EL (cell line): ENCODE results near the gene STUM.

Experiments
- DNase-seq: peaks from one replicate; pipeline ENCODE4 v3.0.0-alpha.2; 2016

STUM gene

DNA sequence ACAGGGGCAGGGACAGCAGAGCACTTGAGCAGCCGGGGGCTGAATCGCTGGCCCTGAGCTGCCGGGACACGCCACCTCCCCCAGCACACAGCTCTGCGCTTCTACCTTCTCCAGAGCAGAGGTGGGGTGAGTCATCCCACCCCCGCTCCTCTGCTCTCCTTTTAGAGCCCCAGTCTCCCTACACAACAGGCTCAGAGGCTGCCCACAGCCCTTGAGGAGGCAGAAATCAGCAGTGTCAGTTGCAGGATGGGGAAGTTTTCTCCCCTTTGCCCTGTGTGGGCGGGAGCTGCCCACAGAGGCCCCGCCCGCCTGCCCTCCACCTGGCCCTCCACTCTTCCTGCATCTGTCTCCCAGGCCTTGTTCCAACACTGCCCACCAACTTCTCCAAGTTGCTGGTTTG lies 94.6 kb downstream of the STUM start:
- DNase-seq: peak; percentile 68

DNA sequence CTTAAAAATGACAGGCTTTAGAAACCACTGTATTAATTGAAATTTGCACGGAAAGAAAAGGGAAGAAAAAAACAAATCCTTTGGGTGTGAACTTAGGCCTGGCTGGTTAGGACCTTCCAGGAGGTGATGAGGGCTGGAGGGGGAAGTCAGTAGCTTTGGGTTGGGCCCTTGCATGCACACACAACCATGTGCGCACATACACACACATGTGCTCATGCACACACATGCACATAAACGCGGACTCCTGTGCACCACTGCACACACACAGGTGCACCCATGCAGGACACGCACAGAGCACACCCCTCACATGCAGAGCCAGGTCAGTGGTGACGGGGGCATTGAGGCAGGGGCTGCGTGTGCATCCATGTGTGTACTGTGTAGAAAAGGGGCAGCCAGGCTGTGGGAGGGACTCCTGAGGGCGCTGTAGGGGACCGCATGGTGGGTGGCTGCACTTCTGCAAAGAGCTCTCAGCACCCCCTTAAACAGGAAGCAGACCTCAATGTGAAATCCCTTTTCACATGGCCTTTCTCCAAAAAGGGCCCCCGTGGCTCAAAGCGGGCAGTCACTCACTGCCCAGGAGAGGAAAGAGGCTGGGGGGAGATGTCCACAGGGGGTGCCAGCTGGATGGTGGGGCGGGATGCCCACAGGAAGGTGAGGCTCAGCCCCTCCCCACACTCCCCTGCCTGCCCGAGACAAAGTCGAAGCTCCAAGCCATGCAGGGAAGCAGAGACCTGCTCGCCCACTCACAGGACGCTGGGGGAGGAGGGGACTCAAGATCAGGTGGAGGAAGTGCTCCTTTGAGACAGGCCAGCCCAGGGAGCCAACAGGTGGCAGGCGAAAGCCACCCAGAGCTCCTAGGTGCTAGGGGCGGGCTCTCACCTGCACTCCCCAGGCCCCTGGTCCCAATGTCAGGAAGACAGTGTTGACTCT lies 95.3 kb downstream of the STUM start:
- no peak for DNase-seq

DNA sequence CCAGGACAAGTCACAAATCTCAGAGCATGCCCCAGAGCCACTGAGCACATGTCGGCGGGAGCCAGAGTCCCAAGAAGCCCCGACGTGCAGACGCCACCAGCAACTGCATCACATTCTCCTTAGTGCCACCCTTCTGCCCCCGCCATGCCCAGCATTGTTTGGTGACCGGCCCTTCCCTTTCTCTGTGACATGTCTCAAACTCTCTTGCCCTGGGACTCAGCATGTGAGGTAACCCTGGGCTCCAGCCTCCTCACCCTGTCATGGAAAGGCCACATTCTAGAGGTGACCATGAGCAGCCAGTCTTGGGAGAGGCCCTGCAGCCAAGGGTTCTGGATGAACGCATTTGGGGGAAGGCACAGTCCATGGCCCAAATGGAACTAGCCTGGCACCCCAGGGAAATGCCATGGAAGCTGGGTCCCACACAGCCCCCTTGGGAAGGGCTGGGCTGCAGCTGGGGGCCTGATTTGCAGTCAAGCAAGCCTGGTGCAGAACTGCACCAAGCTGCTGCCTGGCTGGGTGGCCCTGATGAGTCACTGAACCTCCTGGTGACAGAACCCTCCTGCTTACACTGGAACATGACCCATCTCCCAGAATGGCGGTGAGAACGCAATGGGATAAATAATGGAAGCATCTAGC lies 96.1 kb downstream of the STUM start:
- DNase-seq: no peak

DNA sequence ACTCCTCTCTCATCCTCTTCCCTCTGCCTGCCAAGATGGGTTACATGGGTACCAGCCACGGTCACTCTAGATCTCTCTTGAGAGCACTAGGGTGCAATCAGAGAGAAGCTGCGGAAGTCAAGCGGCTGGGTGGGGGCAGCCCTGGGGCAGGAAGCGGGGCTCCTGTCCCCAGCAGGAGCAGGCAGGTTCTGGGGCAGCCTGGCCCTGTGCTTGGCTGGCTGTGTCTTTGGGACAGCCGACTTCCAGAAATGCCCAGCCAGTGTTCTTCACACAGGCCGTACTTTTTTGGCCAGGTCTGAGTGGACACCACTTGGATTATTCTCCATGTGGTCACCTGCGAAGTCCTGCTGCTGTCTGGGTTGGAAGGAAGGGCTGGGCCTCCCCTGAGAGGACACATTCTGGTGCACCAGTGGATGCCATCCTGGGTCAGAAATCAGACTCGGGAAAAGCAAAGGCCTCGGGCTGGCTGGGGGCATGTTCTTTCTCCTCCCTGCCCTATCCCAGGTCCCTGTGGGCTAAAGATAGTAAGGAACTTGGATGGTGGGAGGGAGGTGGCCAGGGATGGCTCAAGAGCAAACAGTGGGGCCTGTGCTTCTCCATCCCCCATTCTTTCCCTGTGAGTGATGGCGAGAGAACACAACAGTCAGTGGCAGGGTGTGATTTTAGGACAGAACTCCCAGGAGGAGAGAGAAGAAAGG lies 96.9 kb downstream of the STUM start:
- DNase-seq: no peak

DNA sequence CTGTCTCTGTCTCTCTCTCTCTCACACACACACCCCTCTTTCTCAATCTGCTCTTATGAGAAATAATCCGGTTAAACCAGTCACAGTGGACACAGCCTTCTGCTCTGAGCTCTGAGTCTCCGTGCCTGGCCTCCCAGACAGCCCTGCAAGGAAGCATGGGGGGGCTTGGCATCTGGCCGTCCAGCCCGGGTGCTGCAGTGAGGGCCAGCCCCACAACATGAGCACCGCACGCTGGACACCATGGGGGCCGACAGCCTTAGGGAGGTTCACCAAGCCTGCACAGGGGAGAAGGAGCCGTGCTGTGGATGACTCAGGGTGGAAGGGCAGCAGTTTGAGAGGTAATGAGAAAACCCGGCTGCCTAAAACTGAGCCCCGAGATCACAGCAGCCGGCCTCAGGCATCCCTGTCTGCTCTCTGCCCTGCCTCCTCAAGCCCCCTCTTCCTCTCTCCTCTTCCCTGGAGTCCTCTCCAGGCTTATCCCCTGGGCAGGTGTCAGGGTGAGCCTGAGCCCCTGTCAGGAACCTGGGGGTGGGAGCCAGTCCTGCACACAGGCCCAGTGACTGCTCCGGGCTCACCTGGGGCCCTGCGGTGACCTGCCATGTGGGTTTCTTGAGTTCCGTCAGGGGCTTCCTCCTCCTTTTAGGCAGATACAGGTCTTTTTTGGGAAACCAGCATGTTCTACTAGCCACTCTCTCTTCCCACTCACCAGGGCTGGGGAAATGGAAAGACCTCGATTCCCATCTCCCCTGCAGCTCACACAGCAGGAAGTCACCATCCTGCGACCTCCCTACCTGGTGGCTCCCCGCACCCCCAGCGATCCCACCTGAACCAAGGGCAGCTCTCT lies 97.7 kb downstream of the STUM start:
- DNase-seq: no peak

DNA sequence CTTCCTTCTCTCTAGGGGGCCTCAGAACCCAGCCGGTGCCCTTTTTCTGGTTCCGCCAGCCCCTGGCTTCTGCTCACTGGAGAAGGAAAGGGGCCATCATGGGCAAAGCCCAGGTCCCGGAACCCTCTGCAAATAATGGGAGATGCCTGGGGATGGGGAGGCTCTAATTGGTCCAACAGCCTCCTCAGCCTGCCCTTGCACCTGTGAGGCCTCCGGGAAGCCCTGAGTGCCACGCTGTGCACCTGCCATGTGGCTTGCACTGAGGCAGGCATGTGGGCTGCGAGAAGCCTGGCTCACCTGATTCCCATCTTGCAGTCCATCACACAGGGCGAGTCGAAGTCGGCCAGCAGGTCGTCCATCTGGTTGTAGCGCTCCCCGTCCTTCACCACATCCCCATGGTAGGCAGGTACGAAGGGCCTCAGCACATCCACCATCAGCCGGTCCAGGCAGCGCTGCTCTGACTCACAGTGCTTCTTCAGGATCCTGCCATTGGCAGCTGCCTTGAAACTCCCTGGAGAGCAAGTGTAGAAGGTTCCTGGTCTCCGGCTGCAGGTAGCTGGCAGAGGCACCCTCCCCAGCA lies 98.4 kb downstream of the STUM start:
- no peak for DNase-seq

DNA sequence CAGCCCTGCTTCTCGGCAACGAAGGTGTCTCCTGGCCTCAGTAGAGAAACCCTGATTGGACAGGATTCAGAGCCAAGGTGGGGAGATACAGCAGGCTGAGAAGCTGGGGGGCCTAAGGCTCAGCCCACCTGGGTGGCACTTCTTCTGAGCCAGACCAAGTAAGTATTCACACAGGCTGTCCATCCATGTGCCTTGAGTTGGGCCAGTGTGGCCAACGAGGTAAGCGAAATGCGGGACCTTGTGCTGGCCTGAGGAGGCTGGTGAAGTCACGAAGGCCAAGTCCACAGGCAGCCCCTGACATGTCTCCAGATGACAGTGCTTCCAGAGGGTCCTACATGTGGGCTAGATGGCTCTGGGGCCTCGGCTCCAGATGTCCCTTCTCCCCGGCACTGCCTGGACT lies 99.2 kb downstream of the STUM start:
- DNase-seq: no peak

DNA sequence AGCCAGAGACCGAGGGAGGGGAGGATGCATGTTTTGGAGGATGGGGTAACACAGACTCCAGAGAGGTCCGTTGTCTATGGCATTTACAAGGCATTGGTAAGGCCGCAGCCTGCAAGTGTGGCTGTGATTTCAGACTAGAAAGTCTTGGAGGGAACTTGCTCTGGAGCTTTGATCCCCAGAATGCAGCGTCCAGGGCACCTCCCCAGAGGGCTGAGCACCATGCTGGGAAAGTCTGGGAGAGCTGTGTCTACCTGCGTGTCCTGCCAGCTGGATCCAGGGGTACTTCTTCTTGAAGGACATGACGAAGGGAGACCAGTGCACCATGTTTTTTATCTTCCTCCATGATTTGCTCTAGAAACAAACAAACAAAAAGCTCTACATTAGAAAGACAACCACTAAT lies 99.9 kb downstream of the STUM start:
- DNase-seq: no peak

DNA sequence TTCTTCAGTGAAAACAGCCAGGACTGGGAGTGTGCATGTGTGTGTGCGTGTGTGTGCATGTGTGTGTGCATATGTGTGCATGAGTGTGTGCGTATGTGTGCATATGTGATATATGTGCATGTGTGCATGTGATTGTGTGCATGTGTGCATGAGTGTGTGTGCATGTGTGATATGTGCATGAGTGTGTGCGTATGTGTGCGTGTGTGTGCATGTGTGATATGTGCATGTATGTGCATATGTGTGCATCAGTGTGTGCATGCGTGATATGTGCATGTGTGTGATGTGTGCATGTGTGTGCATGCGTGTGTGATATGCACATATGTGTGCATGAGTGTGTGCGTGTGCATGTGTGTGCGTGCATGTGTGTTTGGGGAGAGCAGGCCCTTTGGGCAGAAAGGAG lies 100.7 kb downstream of the STUM start:
- DNase-seq: no peak

DNA sequence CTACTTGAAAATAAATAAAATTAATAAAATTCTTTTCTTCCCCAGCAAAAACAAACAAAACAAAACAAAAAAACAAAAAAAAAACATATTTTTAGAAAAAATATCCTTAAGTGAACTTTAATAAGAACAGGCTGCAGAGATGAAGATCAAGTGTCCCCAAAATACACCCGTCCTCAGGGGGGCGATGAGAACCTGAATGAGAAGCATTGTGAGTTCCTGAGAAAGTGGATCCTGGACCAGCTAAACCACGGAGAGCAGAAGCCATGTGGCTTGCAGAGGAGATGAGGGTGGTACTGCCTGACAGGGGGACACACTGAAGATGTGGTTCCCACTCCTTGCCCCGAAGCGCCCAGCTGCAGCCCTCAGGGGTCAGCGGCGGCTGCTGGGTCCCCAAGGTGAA lies 101.2 kb downstream of the STUM start:
- DNase-seq: peak; percentile 52

DNA sequence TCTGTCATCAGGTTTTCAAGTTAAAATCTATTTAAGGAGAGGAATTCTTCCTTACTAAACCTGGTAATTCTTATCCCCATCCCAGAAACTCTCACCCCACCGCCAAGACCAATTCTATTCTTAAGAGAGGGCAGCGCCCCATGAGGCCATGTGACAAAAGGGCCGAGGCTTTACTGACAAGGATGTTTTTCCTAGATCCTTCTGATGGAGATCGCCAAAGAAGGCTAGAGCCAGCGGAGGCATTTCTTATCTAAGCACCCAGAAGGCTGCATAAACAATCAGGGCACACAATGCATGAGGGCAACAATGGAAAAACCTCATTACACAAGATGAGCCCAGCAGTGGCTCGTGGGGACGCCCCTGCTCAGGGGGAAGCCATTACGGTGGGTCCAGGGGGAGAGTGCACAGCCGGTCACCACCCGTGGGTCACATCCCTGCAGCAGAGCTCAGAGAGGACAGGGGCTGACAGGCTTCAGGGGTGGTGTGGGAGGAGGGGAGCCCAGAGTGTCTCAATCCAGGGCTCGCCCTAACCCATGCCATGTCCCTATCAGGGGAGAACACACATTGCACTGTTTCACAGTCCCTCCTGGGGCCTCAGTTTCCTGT lies 101.8 kb downstream of the STUM start:
- no peak for DNase-seq

DNA sequence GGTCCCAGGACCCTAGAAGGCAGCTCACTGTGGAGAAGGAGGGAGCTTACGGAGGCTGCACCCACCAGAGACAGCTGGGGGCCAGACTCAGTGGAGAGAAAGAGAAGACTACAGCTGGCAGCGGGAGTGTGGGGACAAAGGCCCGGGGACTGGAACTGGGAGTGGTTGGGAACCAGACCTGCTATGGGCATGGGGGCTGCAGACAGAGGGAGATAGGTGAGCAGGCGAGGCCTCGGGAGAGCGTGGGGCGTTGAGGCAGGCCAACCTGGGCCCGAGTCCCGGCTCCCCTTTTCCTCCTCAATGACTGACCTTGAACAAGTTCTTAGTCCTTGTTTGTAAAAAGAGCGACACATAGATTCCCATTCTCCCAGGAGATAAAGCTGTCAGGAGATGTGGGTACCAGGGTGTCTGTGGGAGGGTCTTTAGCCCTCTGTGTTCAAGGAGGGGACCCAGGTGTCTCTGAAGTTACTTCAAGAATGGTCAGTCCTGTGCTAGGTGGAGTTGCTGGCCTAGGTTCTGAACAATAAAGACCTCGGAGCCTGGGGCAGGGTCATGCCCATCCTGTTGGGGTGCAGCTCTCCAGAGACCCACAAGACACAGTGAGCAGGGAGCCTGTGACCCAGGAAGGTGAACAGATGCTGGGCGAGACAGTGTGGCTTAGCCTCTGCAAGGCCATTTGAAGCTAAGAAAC lies 102.6 kb downstream of the STUM start:
- DNase-seq: no peak

DNA sequence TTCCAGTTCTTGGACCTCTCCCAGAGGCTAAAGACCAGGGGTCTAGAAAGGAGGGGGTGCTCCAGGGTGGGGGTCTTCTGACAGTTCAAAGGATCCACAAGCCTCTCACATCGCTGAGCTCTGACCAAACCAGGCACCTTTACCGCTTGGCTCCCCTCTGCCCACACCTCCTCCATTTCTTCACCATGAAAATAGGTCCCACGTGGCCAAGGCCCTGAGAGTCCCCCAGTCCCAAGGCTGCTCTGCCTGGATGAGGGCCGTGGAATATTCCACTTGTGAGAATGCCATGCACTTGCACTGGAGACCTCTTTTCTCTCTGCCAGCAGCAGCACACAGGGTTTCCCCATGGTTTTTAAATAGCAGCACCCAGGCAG lies 103.2 kb downstream of the STUM start:
- DNase-seq: no peak

DNA sequence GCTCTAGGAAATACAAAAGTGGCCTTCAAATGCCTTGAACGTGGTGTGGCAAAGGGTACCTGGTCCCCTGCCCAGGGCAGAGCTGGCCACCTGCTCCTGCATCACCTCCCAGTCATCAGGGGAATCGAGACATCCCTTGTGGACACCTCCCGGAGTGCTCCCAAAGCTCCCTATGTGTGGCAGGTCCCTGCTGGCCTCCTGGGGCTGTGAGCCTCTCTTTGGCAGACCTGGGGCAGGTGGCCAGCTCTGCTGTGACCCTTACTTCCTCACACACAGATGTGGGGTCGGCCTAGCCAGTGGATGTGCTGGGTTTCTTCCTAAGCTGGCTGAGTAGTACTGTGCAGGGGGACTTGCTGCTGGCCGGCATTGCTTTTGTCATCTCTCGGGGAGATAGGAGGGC lies 104.0 kb downstream of the STUM start:
- no peak for DNase-seq

DNA sequence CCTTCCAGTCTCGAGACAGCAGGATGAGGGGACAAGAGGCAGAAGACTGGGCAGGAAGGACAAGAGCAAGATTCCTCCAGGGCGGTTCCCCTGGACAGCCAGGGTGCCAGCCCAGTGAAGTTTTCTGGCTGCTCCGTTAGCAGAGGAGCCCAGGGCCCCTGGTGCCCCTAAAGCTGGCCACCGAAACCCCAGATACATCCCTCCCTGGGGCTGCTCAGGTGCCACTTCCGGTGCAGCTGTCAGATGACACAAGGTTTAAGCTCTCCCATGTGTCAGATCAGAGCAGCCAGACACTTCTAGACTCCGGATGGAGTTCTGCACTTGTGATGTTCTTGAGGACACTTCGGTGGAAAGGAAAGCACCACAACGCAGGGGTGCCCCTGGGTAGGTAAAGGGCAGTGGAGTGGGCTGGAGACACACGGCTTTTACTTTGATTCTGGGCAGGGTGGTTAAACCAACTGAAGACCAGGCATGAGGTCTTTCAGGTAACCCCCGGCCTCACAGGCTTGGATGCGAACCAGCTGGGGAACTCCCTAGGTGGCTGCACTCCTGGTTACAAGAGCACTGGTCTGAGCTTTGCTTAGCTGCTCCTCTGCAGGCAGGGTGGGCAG lies 104.9 kb downstream of the STUM start:
- DNase-seq: no peak

DNA sequence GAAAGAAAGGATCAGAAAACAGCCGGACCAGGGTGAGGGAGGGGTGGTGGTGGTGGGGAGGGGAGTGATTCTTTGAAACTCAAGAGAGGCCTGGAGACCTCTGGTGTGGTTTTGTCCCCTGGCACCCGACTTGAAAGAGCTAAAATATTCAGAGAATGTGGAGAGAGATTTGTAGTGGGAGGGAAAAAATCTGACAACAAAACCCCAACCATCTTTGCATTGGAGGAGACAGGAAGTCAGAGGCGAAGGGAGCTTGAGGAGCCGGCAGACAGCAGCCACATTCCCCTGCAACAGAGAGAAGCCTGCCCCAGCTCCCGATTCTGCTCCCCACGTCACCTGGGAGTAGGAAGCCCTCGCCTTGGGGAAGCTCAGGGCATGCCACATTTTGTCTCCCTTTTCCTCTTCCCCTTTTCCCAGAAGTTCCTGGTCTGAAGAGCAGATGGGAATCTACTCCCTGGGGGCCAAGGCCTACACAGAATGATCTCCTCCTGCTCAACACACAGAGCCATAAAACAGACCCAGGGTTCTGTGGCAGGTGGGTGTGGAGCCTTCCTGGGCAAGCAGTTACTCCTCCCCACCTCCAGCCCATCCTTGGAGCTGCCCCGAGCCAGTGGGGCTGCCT lies 105.6 kb downstream of the STUM start:
- DNase-seq: peak; percentile 76

DNA sequence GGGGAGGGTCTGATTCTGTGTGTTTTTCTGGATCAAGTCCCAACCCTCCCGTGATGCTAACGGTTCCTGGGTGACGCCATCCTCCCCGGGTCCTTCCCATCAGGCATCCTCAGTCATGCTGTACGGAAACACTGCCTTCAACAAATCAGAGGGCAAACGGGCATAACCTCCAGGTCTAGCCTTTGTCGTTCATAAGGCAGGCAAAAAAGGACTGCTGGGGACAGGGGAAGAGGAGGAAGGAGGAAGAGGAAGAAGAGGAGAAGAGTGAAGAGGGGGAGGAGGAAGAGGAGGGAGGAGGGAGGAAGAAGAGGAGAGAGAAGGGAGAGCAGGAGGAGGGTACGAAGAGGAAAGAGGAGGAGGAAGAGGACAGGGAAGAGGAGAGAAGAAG lies 106.1 kb downstream of the STUM start:
- DNase-seq: no peak

DNA sequence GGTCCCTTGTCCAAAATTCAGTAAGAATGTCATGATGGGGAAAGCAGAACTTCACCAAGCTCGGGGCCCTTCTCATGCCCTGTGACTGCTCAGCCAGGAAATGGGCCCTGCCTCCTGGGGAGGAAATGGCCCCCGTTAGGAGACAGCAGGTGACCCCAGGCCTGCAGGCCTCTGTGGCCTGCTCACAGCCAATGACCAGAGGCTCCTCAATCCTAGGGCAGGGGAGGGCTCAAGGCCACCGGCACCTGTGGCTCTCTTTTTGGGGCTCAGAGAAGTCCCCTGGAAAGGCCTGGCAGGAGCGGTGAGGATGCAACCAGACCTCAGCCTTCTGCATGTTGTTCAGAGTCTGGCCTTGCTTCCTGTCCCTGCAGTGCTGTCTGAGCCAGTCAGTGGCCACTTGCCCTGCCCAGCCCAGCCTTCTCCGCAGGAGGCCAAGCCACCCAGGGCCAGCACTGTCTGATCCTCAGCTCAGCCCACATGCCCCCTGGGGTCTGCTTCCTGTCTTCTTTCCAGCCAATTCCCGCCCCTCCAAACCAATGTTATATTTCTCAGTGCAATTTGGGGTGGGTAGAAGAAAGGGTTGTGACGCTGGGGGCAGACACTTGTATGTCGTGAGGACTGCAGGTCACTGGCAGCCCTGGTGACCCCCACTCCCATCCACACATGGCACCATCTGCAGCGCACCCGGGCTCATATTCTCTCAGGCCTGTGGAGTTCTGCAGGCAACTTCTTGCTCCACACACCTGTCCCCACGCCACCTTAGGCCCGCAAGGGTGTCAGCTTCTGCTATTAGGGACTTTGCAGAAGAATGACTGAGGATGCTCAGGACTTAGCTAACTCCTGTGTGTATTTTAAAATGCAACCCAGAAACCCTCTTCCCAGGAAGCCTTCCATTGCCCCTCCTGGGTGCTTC lies 106.9 kb downstream of the STUM start:
- peak; percentile 16 for DNase-seq

DNA sequence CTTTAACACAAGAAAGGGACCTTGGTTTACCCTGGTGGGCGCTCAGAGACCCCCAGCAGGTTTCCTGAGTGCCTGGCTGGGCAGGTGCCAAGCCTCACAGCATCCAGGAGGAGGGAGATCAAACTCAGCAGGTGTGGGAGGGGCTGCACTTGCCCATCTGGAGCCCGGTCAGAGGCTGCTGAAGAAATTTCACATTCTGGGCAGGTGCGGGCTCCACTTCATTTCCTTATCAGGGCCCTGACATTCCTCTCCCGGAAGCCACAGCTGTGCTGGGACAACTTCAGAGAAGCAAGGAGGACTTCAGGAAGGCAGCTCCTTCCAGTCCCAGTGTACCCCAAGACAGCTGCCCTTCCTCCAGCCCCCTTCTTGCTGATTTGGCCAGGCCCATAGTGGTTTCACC lies 107.6 kb downstream of the STUM start:
- no peak for DNase-seq
